PC-3 (cell line): Measurements from ENCODE around the gene CEBPB.

Source experiments
- CTCF ChIP-seq: fragments of 300-600 bp; sonication (generic); conservative IDR thresholded peaks from 2 replicates; pipeline ENCODE4 v1.5.1; 2017; ENCODE audit warnings: antibody characterized with exemption, low read depth, mild to moderate bottlenecking, low read length
- EZH2 ChIP-seq: fragments of 300-600 bp; sonication (generic); IDR thresholded peaks from one replicate; pipeline ENCODE4 v1.6.1; 2017; ENCODE audit warnings: antibody characterized with exemption, mild to moderate bottlenecking, low read length; ENCODE audit not compliant: unreplicated experiment

GRCh38 chr20:50198180-50198666 is 7.6 kb downstream of the CEBPB start:
- TF ChIP-seq CTCF (no peak), EZH2 (no peak)
